ENCODE measurements around the gene STK11. TPM values are rescaled to one million over a fixed set of nuclear protein-coding genes. Genes with fewer than 3 reads are reported as not detected.

Gene STK11
- total and polyA plus RNA-seq, 2 of the 4 experiments (the other 2 are of a cell fraction), result 39.3 to 42.8 TPM

DNA sequence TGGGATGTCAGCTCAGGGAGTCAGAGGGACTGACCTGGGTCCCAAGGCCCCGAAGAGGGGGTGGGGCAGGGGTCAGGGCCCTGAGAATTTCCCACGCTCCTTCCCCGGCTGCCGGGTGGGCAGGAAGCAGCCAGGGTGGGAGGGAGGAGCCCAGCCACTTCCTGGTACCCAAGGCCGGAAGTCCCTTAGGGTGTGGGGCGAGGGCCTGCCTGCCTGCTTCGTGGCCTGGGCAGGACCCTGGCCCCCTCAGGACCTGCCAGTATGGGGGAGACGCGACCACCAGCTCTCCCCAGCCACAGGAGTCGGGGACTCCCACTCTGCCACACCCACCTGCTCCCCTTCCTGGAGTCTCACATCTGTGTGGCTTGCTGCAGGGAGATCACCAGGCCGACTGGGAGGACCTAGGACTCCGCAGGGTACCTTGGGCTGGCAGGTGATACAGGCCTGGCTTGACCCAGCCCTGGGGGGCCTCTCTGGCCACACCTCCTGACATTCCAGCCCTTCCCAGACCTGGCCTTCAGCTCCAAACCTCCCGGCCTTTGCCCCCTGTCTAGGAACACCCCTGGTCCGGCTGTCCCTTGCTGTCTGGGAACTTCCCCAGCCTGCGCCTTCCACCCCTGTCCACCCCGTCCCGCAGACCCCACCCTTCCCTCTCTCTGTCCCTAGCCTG lies 53.8 kb downstream of the STK11 start:
- no peak overlapping the region for H2BK120ac ChIP-seq (ENCODE audit: low read depth, low read length)
- peaks cover 3% of the 10 kb centered on the region; the same call in 1 of the 2 replicates for H3K9me1 ChIP-seq (ENCODE audit: insufficient read depth, low read length)
- H3K79me1 ChIP-seq (ENCODE audit: low read depth in 1 of 2, low read length in 2 of 2), result peaks cover 0 to 68% of the 10 kb centered on the region in 2 experiments; a peak in 2 of 4 replicates
- no peak overlapping the region for H3K18ac ChIP-seq (ENCODE audit: low read depth, low read length)
- no TSS peak for BruUV-seq (replicated peaks)
- POLR2A ChIA-PET (ENCODE audit: unreplicated experiment), result no interaction called here
- peak overlapping the region; percentile 86; the same call in 1 of the 2 replicates for H2AK5ac ChIP-seq (ENCODE audit: low read depth, low read length)
- no peak overlapping the region for H3K56ac ChIP-seq (ENCODE audit: extremely low read depth, insufficient read depth, low read length)
- in situ Hi-C loops (cut with MboI; ENCODE audit: low sequenced_read_pairs), result no loop called here
- no peaks in the 10 kb centered on the region for H3K9me3 ChIP-seq (ENCODE audit: control insufficient read depth, insufficient read depth, low read length)
- H2BK20ac ChIP-seq (ENCODE audit: low read depth, low read length), result no peak overlapping the region
- peaks cover 60% of the 10 kb centered on the region for H4K20me1 ChIP-seq (ENCODE audit: insufficient read depth, low read length)
- peaks cover 52% of the 10 kb centered on the region for H3K4me1 ChIP-seq (ENCODE audit: control insufficient read depth, insufficient read depth, low read length)
- H4K8ac ChIP-seq (ENCODE audit: low read depth in 2 of 2, low read length in 2 of 2), result peak overlapping the region in 1 of 2 experiments; percentile 57; a peak in 3 of 4 replicates
- H2BK15ac ChIP-seq (ENCODE audit: low read depth, low read length), result no peak overlapping the region
- H4K5ac ChIP-seq (ENCODE audit: low read depth, low read length), result 0 out of 2 replicates have a peak overlapping the region, but pooled peaks have one; percentile 25
- peak overlapping the region; percentile 13 for H4K91ac ChIP-seq (ENCODE audit: insufficient read depth, low read depth, low read length)
- peaks cover 43% of the 10 kb centered on the region for H3K36me3 ChIP-seq (ENCODE audit: control insufficient read depth, insufficient read depth, low read length)
- no peak overlapping the region for H3K9ac ChIP-seq (ENCODE audit: low read depth, low read length)
- no peak overlapping the region for H3K4me3 ChIP-seq (ENCODE audit: insufficient read depth, low read depth, low read length)
- H2BK5ac ChIP-seq (ENCODE audit: low read depth, low read length, poor library complexity, severe bottlenecking), result peak overlapping the region; percentile 78
- peak overlapping the region; percentile 93 for H2AK9ac ChIP-seq (replicated peaks; ENCODE audit: low read depth, low read length, poor library complexity)
- peak overlapping the region; percentile 68; the same call in 1 of the 2 replicates for H3K14ac ChIP-seq (replicated peaks; ENCODE audit: low read depth, low read length)
- no peak overlapping the region for H3K23ac ChIP-seq (ENCODE audit: low read depth, low read length)
- H3K27ac ChIP-seq (ENCODE audit: insufficient read depth, low read length), result peak overlapping the region; percentile 65
- peak overlapping the region; percentile 61 for H2AFZ ChIP-seq (replicated peaks; ENCODE audit: low read length, poor library complexity)
- DNase-seq, result peak; percentile 51
- H3K4me2 ChIP-seq (ENCODE audit: low read depth, low read length), result no peak overlapping the region
- H3K4ac ChIP-seq (ENCODE audit: low read depth, low read length), result peak overlapping the region; percentile 50
- CTCF ChIA-PET, result interaction anchor here (1.4 kb wide), 1 partner anchor 15 kb away, joined by 5 read pairs; no protein-coding TSS in a partner anchor
- peak; percentile 3 for ATAC-seq (ENCODE audit: low read depth)
- intact Hi-C loops (cut with micrococcal nuclease), result no loop called here
- TF ChIP-seq ELK1 (IDR thresholded peaks at IDR 0.05; ENCODE audit: borderline replicate concordance, low read depth, low read length) (no peak), POLR2A (IDR thresholded peaks at IDR 0.05; ENCODE audit: low read depth, low read length) (peak; percentile 69; the same call in 1 of the 2 replicates)
- no peaks in the 10 kb centered on the region for H3K27me3 ChIP-seq (ENCODE audit: control insufficient read depth, insufficient read depth, low read length)
- 50% methylated on average over 2 of the region's 17 CpGs; no CpG with 5 or more reads in 1 of the 2 experiments for WGBS, 2 experiments (ENCODE audit: extremely low coverage in 2 of 2, insufficient read length in 1 of 2)
- dilution Hi-C loops (cut with HindIII; ENCODE audit: low sequenced_read_pairs, unreplicated experiment), result no loop called here

Data from IMR-90 (cell line).